Measurements from ENCODE around the gene YPEL1. TPM values are rescaled to one million over a fixed set of nuclear protein-coding genes. Genes with fewer than 3 reads are reported as not detected.

The YPEL1 gene
- polyA plus RNA-seq, 3 donors: 1.0 to 2.3 (median 2.0) TPM

DNA sequence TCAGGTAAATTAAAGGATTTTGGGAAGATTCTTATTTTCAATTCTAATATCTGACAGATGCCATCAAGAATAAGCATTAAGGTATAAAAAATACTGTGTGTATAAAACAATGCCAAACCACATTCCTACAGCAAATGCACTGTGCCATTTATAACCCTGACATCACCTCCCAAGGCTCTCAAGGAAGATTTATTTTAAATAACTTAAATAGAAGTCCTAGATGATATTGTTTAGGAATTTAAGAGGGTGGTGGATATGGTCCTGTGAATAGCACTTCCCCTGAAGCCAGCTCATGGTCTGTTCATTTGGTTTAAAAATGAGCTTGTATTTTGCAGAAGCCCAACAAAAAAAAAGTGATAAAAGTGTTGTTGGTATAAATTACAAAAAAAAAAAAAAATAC, 37.7 kb downstream of the YPEL1 start:
- no peak for TF ChIP-seq CTCF (IDR thresholded peaks at IDR 0.05)
- H3K4me2 ChIP-seq (replicated peaks; ENCODE audit: extremely low read depth, low read length, poor library complexity, severe bottlenecking): no peak overlapping the region
- H3K27me3 ChIP-seq (ENCODE audit: control insufficient read depth in 2 of 2, insufficient read depth in 2 of 2, low read length in 2 of 2): no peaks in the 10 kb centered on the region
- H4K20me1 ChIP-seq (ENCODE audit: insufficient read depth, low read length): no peaks in the 10 kb centered on the region
- H3K4me1 Mint-ChIP-seq: no peaks in the 10 kb centered on the region
- H2AFZ ChIP-seq (ENCODE audit: insufficient read depth, low read depth, low read length, poor library complexity, severe bottlenecking): no peak overlapping the region
- H3K9me3 Mint-ChIP-seq: no peaks in the 10 kb centered on the region
- H3K9me3 ChIP-seq (replicated peaks in 1 of 2; ENCODE audit: control insufficient read depth in 1 of 2, insufficient read depth in 1 of 2, low read length in 2 of 2): no peaks in the 10 kb centered on the region
- H3K36me3 Mint-ChIP-seq: peaks cover 67 to 73% of the 10 kb centered on the region in 2 donors
- DNase-seq: no peak
- H3K4me3 Mint-ChIP-seq: no peak overlapping the region
- H3K9ac ChIP-seq (ENCODE audit: insufficient read depth, low read length, poor library complexity, severe bottlenecking): no peak overlapping the region
- intact Hi-C loops (cut with micrococcal nuclease): loop anchor here in 1 of 2 donors (10.0 kb wide), 1 partner anchor 87 kb away; no protein-coding TSS in a partner anchor
- peaks cover 0 to 1% (median 0%) of the 10 kb centered on the region in 3 donors for H3K27me3 Mint-ChIP-seq (ENCODE audit: low read depth in 3 of 3)
- H3K4me1 ChIP-seq (ENCODE audit: control insufficient read depth in 1 of 2, insufficient read depth in 2 of 2, low read length in 2 of 2): no peaks in the 10 kb centered on the region
- no peaks in the 10 kb centered on the region for H3K79me2 ChIP-seq (ENCODE audit: insufficient read depth, low read length)
- no peak overlapping the region for H3K27ac Mint-ChIP-seq
- H3K4me3 ChIP-seq (replicated peaks in 1 of 3; ENCODE audit: low read depth in 2 of 3, low read length in 3 of 3): no peak overlapping the region
- H3K36me3 ChIP-seq (replicated peaks in 1 of 2; ENCODE audit: control insufficient read depth in 1 of 2, insufficient read depth in 2 of 2, low read length in 2 of 2): peaks cover 56 to 84% of the 10 kb centered on the region in 2 donors
- H3K27ac ChIP-seq (ENCODE audit: low read depth in 1 of 2, low read length in 2 of 2): no peak overlapping the region

GRCh38 chr22:21697021-21697771, 38.4 kb downstream of the YPEL1 start:
- peaks cover 60 to 91% of the 10 kb centered on the region in 2 donors for H3K36me3 ChIP-seq (replicated peaks in 1 of 2; ENCODE audit: control insufficient read depth in 1 of 2, insufficient read depth in 2 of 2, low read length in 2 of 2)
- no peak overlapping the region for H3K4me3 ChIP-seq (replicated peaks in 1 of 3; ENCODE audit: low read depth in 2 of 3, low read length in 3 of 3)
- no peak overlapping the region for H3K9ac ChIP-seq (ENCODE audit: insufficient read depth, low read length, poor library complexity, severe bottlenecking)
- no peak overlapping the region for H2AFZ ChIP-seq (ENCODE audit: insufficient read depth, low read depth, low read length, poor library complexity, severe bottlenecking)
- Mint-ChIP-seq H3K27ac (peak overlapping the region in 3 of 7 donors; percentile 12 to 19 (median 15)), H3K4me3 (no peak overlapping the region), H3K9me3 (no peaks in the 10 kb centered on the region), H3K4me1 (no peaks in the 10 kb centered on the region), H3K27me3 (ENCODE audit: low read depth in 3 of 3) (peaks cover 0 to 1% (median 0%) of the 10 kb centered on the region in 3 donors), H3K36me3 (peaks cover 70 to 79% of the 10 kb centered on the region in 2 donors)
- WGBS (ENCODE audit: insufficient coverage): 95% methylated on average over 14 of the region's 16 CpGs
- no peak for DNase-seq
- intact Hi-C loops (cut with micrococcal nuclease): loop anchor here in 1 of 2 donors (10.0 kb wide), 1 partner anchor 88 kb away; no protein-coding TSS in a partner anchor
- no peaks in the 10 kb centered on the region for H3K4me1 ChIP-seq (ENCODE audit: control insufficient read depth in 1 of 2, insufficient read depth in 2 of 2, low read length in 2 of 2)
- H3K9me3 ChIP-seq (replicated peaks in 1 of 2; ENCODE audit: control insufficient read depth in 1 of 2, insufficient read depth in 1 of 2, low read length in 2 of 2): no peaks in the 10 kb centered on the region
- TF ChIP-seq CTCF (IDR thresholded peaks at IDR 0.05): no peak
- no peaks in the 10 kb centered on the region for H3K27me3 ChIP-seq (ENCODE audit: control insufficient read depth in 2 of 2, insufficient read depth in 2 of 2, low read length in 2 of 2)
- no peak overlapping the region for H3K27ac ChIP-seq (ENCODE audit: low read depth in 1 of 2, low read length in 2 of 2)
- H3K4me2 ChIP-seq (replicated peaks; ENCODE audit: extremely low read depth, low read length, poor library complexity, severe bottlenecking): no peak overlapping the region
- no peaks in the 10 kb centered on the region for H3K79me2 ChIP-seq (ENCODE audit: insufficient read depth, low read length)
- H4K20me1 ChIP-seq (ENCODE audit: insufficient read depth, low read length): no peaks in the 10 kb centered on the region

Measured in CD14-positive monocyte (primary cell).